BLaER1 treated with 17β-estradiol and CSF1 and Interleukin-3, amounts not matched to agents 10 nM and 100 nM (cell line): ENCODE data around the gene TNF.

ENCODE experiments used
- H3K27ac ChIP-seq, 11 experiments: shearing (Covaris generic); formaldehyde crosslinking; 2 replicates each; pipeline ENCODE4 v1.8.1; 2022
- H3K27me3 ChIP-seq, 11 experiments: shearing (Covaris generic); formaldehyde crosslinking; 2 replicates each; pipeline ENCODE4 v1.8.1; 2022
- H3K36me3 ChIP-seq, 11 experiments: shearing (Covaris generic); formaldehyde crosslinking; 2 replicates each; pipeline ENCODE4 v1.8.1; 2022
- H3K4me1 ChIP-seq, 10 experiments: shearing (Covaris generic); formaldehyde crosslinking; 2 replicates each; pipeline ENCODE4 v1.8.1; 2022
- H3K4me2 ChIP-seq, 11 experiments: shearing (Covaris generic); formaldehyde crosslinking; 2 replicates each; pipeline ENCODE4 v1.8.1; 2022
- H3K4me3 ChIP-seq, 10 experiments: shearing (Covaris generic); formaldehyde crosslinking; 2 replicates each; pipeline ENCODE4 v1.8.1; 2022
- H3K9ac ChIP-seq, 11 experiments: shearing (Covaris generic); formaldehyde crosslinking; 2 replicates each; pipeline ENCODE4 v1.8.1; 2022
- H3K9me3 ChIP-seq, 11 experiments: shearing (Covaris generic); formaldehyde crosslinking; replicated peaks in 1 of 11; 2 replicates each; pipeline ENCODE4 v1.8.1; 2022
- H4K20me1 ChIP-seq, 11 experiments: shearing (Covaris generic); formaldehyde crosslinking; 2 replicates each; pipeline ENCODE4 v1.8.1; 2022
- Cebpa-rat ChIP-seq, 11 experiments: shearing (Covaris generic); IDR thresholded peaks; 2 replicates each; pipeline ENCODE4 v1.8.1; 2022

Gene TNF

GRCh38 chr6:31540640-31541039 is 34.7 kb upstream of the TNF start:
- no peaks in the 10 kb centered on the region for H3K27me3 ChIP-seq
- peak overlapping the region; percentile 92 to 99 (median 97); a peak in 21 of 22 replicates for H3K27ac ChIP-seq
- H4K20me1 ChIP-seq: peaks cover 54 to 58% (median 56%) of the 10 kb centered on the region in 11 experiments
- H3K9ac ChIP-seq: peak overlapping the region; percentile 91 to 99 (median 96)
- no peak for TF ChIP-seq Cebpa-rat (IDR thresholded peaks at IDR 0.05)
- H3K9me3 ChIP-seq: no peaks in the 10 kb centered on the region
- H3K4me1 ChIP-seq: peaks cover 52 to 76% (median 61%) of the 10 kb centered on the region in 10 experiments
- H3K4me3 ChIP-seq: peak overlapping the region; percentile 74 to 91 (median 86)
- H3K36me3 ChIP-seq: peaks cover 50 to 54% (median 52%) of the 10 kb centered on the region in 11 experiments
- peak overlapping the region; percentile 91 to 99 (median 98) for H3K4me2 ChIP-seq

- peaks cover 57 to 76% (median 64%) of the 10 kb centered on the region in 10 experiments for H3K4me1 ChIP-seq
- H3K27ac ChIP-seq: peak overlapping the region; percentile 92 to 99 (median 97)
- H3K4me3 ChIP-seq: peak overlapping the region; percentile 74 to 91 (median 86)
- H3K27me3 ChIP-seq: no peaks in the 10 kb centered on the region
- peaks cover 44 to 49% (median 47%) of the 10 kb centered on the region in 11 experiments for H3K36me3 ChIP-seq
- peak overlapping the region; percentile 91 to 99 (median 96) for H3K9ac ChIP-seq
- no peaks in the 10 kb centered on the region for H3K9me3 ChIP-seq
- peaks cover 49 to 53% (median 51%) of the 10 kb centered on the region in 11 experiments for H4K20me1 ChIP-seq
- TF ChIP-seq Cebpa-rat (IDR thresholded peaks at IDR 0.05): no peak
- peak overlapping the region; percentile 91 to 99 (median 98) for H3K4me2 ChIP-seq
These were observed 34.2 kb upstream of the TNF start for GRCh38 chr6:31541059-31541657.

- H3K27ac ChIP-seq: peak within 1 kb of the TSS; percentile 92 to 99 (median 97)
- peak within 1 kb of the TSS; percentile 74 to 91 (median 86) for H3K4me3 ChIP-seq
- H3K4me2 ChIP-seq: peak within 1 kb of the TSS; percentile 91 to 99 (median 98)
- no peaks in the 10 kb centered on the region for H3K9me3 ChIP-seq
- TF ChIP-seq Cebpa-rat (IDR thresholded peaks at IDR 0.05): no peak
- H4K20me1 ChIP-seq: peaks cover 42 to 45% (median 44%) of the 10 kb centered on the region in 11 experiments
- peaks cover 61 to 74% (median 63%) of the 10 kb centered on the region in 10 experiments for H3K4me1 ChIP-seq
- peaks cover 37 to 42% (median 40%) of the 10 kb centered on the region in 11 experiments for H3K36me3 ChIP-seq
- H3K27me3 ChIP-seq: no peaks in the 10 kb centered on the region
- H3K9ac ChIP-seq: peak within 1 kb of the TSS; percentile 91 to 99 (median 96)
These were observed 33.5 kb upstream of the TNF start, which contains the start of gene DDX39B for GRCh38 chr6:31541658-31542521. DDX39B (minus strand) TSS chr6:31542003; CDS start chr6:31540532, 1,471 bp downstream.

- Histone ChIP-seq H3K27ac (peak overlapping the region in 3 of 11 experiments; percentile 96 to 99 (median 97); a peak in 2 of 22 replicates), H3K36me3 (peaks cover 20 to 25% (median 22%) of the 10 kb centered on the region in 11 experiments), H3K4me2 (peak overlapping the region; percentile 58 to 99 (median 87); a peak in 19 of 22 replicates), H4K20me1 (peaks cover 24 to 28% (median 26%) of the 10 kb centered on the region in 11 experiments), H3K4me3 (peak overlapping the region in 2 of 10 experiments; percentile 89 to 91; a peak in 2 of 20 replicates), H3K4me1 (peaks cover 61 to 71% (median 66%) of the 10 kb centered on the region in 10 experiments), H3K9me3 (no peaks in the 10 kb centered on the region), H3K27me3 (no peaks in the 10 kb centered on the region), H3K9ac (peak overlapping the region in 10 of 11 experiments; percentile 91 to 99 (median 96); a peak in 9 of 22 replicates)
- TF ChIP-seq Cebpa-rat (IDR thresholded peaks at IDR 0.05): no peak
These were observed 31.7 kb upstream of the TNF start for GRCh38 chr6:31543639-31544038.

GRCh38 chr6:31544676-31545075 is 30.7 kb upstream of the TNF start:
- Histone ChIP-seq H4K20me1 (peaks cover 14 to 17% (median 16%) of the 10 kb centered on the region in 11 experiments), H3K27me3 (no peaks in the 10 kb centered on the region), H3K4me3 (no peak overlapping the region), H3K9me3 (no peaks in the 10 kb centered on the region), H3K4me1 (peaks cover 61 to 71% (median 66%) of the 10 kb centered on the region in 10 experiments), H3K4me2 (peak overlapping the region; percentile 82 to 100 (median 95); a peak in 19 of 22 replicates), H3K27ac (peak overlapping the region in 4 of 11 experiments; percentile 25 to 63 (median 57); a peak in 7 of 22 replicates), H3K36me3 (peaks cover 10 to 25% (median 17%) of the 10 kb centered on the region in 11 experiments), H3K9ac (peak overlapping the region in 9 of 11 experiments; percentile 50 to 83 (median 81); a peak in 15 of 22 replicates)
- TF ChIP-seq Cebpa-rat (IDR thresholded peaks at IDR 0.05): no peak

- no peak for TF ChIP-seq Cebpa-rat (IDR thresholded peaks at IDR 0.05)
- peak overlapping the region in 9 of 11 experiments; percentile 2 to 63 (median 56); a peak in 16 of 22 replicates for H3K27ac ChIP-seq
These were observed 30.1 kb upstream of the TNF start for GRCh38 chr6:31545291-31545690.

GRCh38 chr6:31546339-31546957 is 28.9 kb upstream of the TNF start, which contains the start of gene ATP6V1G2:
ATP6V1G2 (minus strand) TSS chr6:31546608; CDS start chr6:31546559, 49 bp downstream.
- H4K20me1 ChIP-seq: no peaks in the 10 kb centered on the region; a peak in 2 of 22 replicates
- H3K4me2 ChIP-seq: peak within 1 kb of the TSS; percentile 82 to 100 (median 95)
- peak within 1 kb of the TSS; percentile 74 to 88 (median 81) for H3K9ac ChIP-seq
- no peak for TF ChIP-seq Cebpa-rat (IDR thresholded peaks at IDR 0.05)
- H3K4me1 ChIP-seq: peaks cover 62 to 76% (median 70%) of the 10 kb centered on the region in 10 experiments
- H3K27ac ChIP-seq: peak within 1 kb of the TSS; percentile 76 to 89 (median 84); a peak in 21 of 22 replicates
- H3K36me3 ChIP-seq: peaks cover 0 to 26% (median 18%) of the 10 kb centered on the region in 11 experiments; a peak in 15 of 22 replicates
- peak within 1 kb of the TSS; percentile 53 to 70 (median 60) for H3K4me3 ChIP-seq
- no peaks in the 10 kb centered on the region for H3K9me3 ChIP-seq
- H3K27me3 ChIP-seq: no peaks in the 10 kb centered on the region

More at GRCh38 chr6:31545291-31545690, 30.1 kb upstream of the TNF start:
- Histone ChIP-seq H3K4me2 (peak overlapping the region; percentile 82 to 100 (median 95)), H3K4me1 (peaks cover 59 to 70% (median 66%) of the 10 kb centered on the region in 10 experiments), H3K27me3 (no peaks in the 10 kb centered on the region), H3K36me3 (peaks cover 4 to 25% (median 17%) of the 10 kb centered on the region in 11 experiments), H3K9me3 (no peaks in the 10 kb centered on the region), H3K9ac (peak overlapping the region; percentile 41 to 83 (median 80); a peak in 19 of 22 replicates), H3K4me3 (peak overlapping the region in 6 of 10 experiments; percentile 58 to 70 (median 62); a peak in 7 of 20 replicates), H4K20me1 (peaks cover 8 to 11% (median 10%) of the 10 kb centered on the region in 11 experiments)
